IMR-90 (cell line): ENCODE data around the gene KRT74. TPM values are rescaled to one million over a fixed set of nuclear protein-coding genes. Genes with fewer than 3 reads are reported as not detected.

Experiments used
- ATAC-seq: fragments of 200-7000 bp; cut with Tn5 transposase; 2 replicates; pipeline ENCODE4 v1.9.1; 2020; ENCODE audit warnings: low read depth, mild to moderate bottlenecking, moderate library complexity
- BruUV-seq: library from RNA; stranded (reverse); fragments of 400-500 nt; replicated peaks from 2 replicates; lab custom pipeline; 2021; lab: Mats Ljungman, UMichigan
- CTCF ChIA-PET: fragments of 300-600 bp; formaldehyde crosslinking; extraction: SDS; loops from one replicate; lab custom pipeline; 2021; ENCODE audit warnings: antibody characterized with exemption; lab: Yijun Ruan, JAX
- POLR2A ChIA-PET: fragments of 300-600 bp; sonication (Branson Sonifier 250); formaldehyde crosslinking; loops from one replicate; lab custom pipeline; 2022; ENCODE audit warnings: antibody characterized with exemption; ENCODE audit not compliant: unreplicated experiment; lab: Charles Lee
- DNase-seq: peaks from one replicate; pipeline ENCODE4 v3.0.0; 2013
- H2AFZ ChIP-seq: replicated peaks from 2 replicates; pipeline ENCODE3; 2013; ENCODE audit warnings: low read length, mild to moderate bottlenecking; ENCODE audit not compliant: poor library complexity
- H2AK5ac ChIP-seq: 2 replicates; pipeline ENCODE4 v1.6.1; 2013; ENCODE audit warnings: low read depth, low read length, inconsistent platforms
- H2AK9ac ChIP-seq: replicated peaks from 2 replicates; pipeline ENCODE3; 2013; ENCODE audit warnings: mild to moderate bottlenecking, low read depth, low read length, moderate library complexity; ENCODE audit not compliant: poor library complexity
- H2BK120ac ChIP-seq: 2 replicates; pipeline ENCODE4 v1.6.1; 2013; ENCODE audit warnings: low read depth, low read length, inconsistent platforms
- H2BK15ac ChIP-seq: 3 replicates; pipeline ENCODE4 v1.6.1; 2013; ENCODE audit warnings: low read depth, low read length, inconsistent platforms
- H2BK20ac ChIP-seq: 2 replicates; pipeline ENCODE4 v1.6.1; 2013; ENCODE audit warnings: low read depth, mild to moderate bottlenecking, inconsistent platforms, low read length, moderate library complexity
- H2BK5ac ChIP-seq: 2 replicates; pipeline ENCODE4 v1.6.1; 2013; ENCODE audit warnings: mild to moderate bottlenecking, low read depth, low read length, inconsistent platforms; ENCODE audit not compliant: poor library complexity, severe bottlenecking
- H3K14ac ChIP-seq: replicated peaks from 2 replicates; pipeline ENCODE4 v1.6.1; 2013; ENCODE audit warnings: low read depth, low read length, inconsistent platforms
- H3K18ac ChIP-seq: 2 replicates; pipeline ENCODE4 v1.6.1; 2013; ENCODE audit warnings: low read depth, low read length, control low read depth
- H3K23ac ChIP-seq: 2 replicates; pipeline ENCODE4 v1.6.1; 2013; ENCODE audit warnings: low read depth, low read length, inconsistent platforms
- H3K27ac ChIP-seq: 2 replicates; pipeline ENCODE4 v1.5.1; 2013; ENCODE audit warnings: mild to moderate bottlenecking, control low read depth, low read length; ENCODE audit not compliant: insufficient read depth
- H3K27me3 ChIP-seq: 2 replicates; pipeline ENCODE4 v1.6.1; 2013; ENCODE audit warnings: low read length; ENCODE audit not compliant: control insufficient read depth, insufficient read depth
- H3K36me3 ChIP-seq: 2 replicates; pipeline ENCODE4 v1.6.1; 2013; ENCODE audit warnings: low read length, mixed read lengths; ENCODE audit not compliant: control insufficient read depth, insufficient read depth
- H3K4ac ChIP-seq: 2 replicates; pipeline ENCODE4 v1.6.1; 2013; ENCODE audit warnings: low read depth, low read length, inconsistent platforms
- H3K4me1 ChIP-seq: 2 replicates; pipeline ENCODE4 v1.6.1; 2013; ENCODE audit warnings: low read length, mixed read lengths; ENCODE audit not compliant: control insufficient read depth, insufficient read depth
- H3K4me2 ChIP-seq: 2 replicates; pipeline ENCODE4 v1.6.1; 2013; ENCODE audit warnings: low read depth, mild to moderate bottlenecking, control low read depth, low read length, moderate library complexity
- H3K4me3 ChIP-seq: 2 replicates; pipeline ENCODE4 v1.5.1; 2013; ENCODE audit warnings: low read depth, mild to moderate bottlenecking, control low read depth, low read length, moderate library complexity; ENCODE audit not compliant: insufficient read depth
- H3K56ac ChIP-seq: 2 replicates; pipeline ENCODE4 v1.6.1; 2013; ENCODE audit warnings: low read length, inconsistent platforms; ENCODE audit not compliant: insufficient read depth; ENCODE audit errors: extremely low read depth
- H3K79me1 ChIP-seq, 2 experiments: 2 replicates each; pipeline ENCODE4 v1.6.1; 2013; ENCODE audit warnings: low read length in 2 of 2, inconsistent platforms in 1 of 2, low read depth in 1 of 2
- H3K9ac ChIP-seq: 2 replicates; pipeline ENCODE4 v1.6.1; 2013; ENCODE audit warnings: low read depth, low read length, control low read depth
- H3K9me1 ChIP-seq: 2 replicates; pipeline ENCODE4 v1.6.1; 2013; ENCODE audit warnings: low read length, inconsistent platforms; ENCODE audit not compliant: insufficient read depth
- H3K9me3 ChIP-seq: 2 replicates; pipeline ENCODE4 v1.6.1; 2013; ENCODE audit warnings: low read length; ENCODE audit not compliant: control insufficient read depth, insufficient read depth
- H4K20me1 ChIP-seq: 2 replicates; pipeline ENCODE4 v1.6.1; 2013; ENCODE audit warnings: low read length, inconsistent platforms; ENCODE audit not compliant: insufficient read depth
- H4K5ac ChIP-seq: 2 replicates; pipeline ENCODE4 v1.6.1; 2013; ENCODE audit warnings: mild to moderate bottlenecking, low read depth, low read length, control low read depth
- H4K8ac ChIP-seq, 2 experiments: 2 replicates each; pipeline ENCODE4 v1.6.1; 2013; ENCODE audit warnings: low read depth in 2 of 2, low read length in 2 of 2, control low read depth in 1 of 2, inconsistent platforms in 1 of 2
- H4K91ac ChIP-seq: 2 replicates; pipeline ENCODE4 v1.6.1; 2013; ENCODE audit warnings: low read depth, low read length, inconsistent platforms; ENCODE audit not compliant: insufficient read depth
- BHLHE40 ChIP-seq: fragments of 150-350 bp; IDR thresholded peaks from 2 replicates; pipeline ENCODE4 v1.6.1; 2016; ENCODE audit warnings: mild to moderate bottlenecking, low read depth, low read length
- CEBPB ChIP-seq: IDR thresholded peaks from 2 replicates; pipeline ENCODE4 v1.6.1; 2012; ENCODE audit warnings: low read depth, low read length, improper control_type of control experiment
- CHD1 ChIP-seq: IDR thresholded peaks from 2 replicates; pipeline ENCODE4 v1.6.1; 2012; ENCODE audit warnings: low read depth, low read length, improper control_type of control experiment
- CTCF ChIP-seq: conservative IDR thresholded peaks from 2 replicates; pipeline ENCODE4 v1.5.1; 2012; ENCODE audit warnings: mild to moderate bottlenecking, low read depth, low read length, improper control_type of control experiment
- FOS ChIP-seq: fragments of 150-350 bp; IDR thresholded peaks from 2 replicates; pipeline ENCODE4 v1.6.1; 2016; ENCODE audit warnings: low read depth, low read length
- MAFK ChIP-seq: IDR thresholded peaks from 2 replicates; pipeline ENCODE4 v1.6.1; 2012; ENCODE audit warnings: low read depth, low read length, improper control_type of control experiment
- MAZ ChIP-seq: IDR thresholded peaks from 2 replicates; pipeline ENCODE4 v1.6.1; 2012; ENCODE audit warnings: low read depth, mild to moderate bottlenecking, low read length, improper control_type of control experiment, moderate library complexity, borderline replicate concordance
- MXI1 ChIP-seq: IDR thresholded peaks from 2 replicates; pipeline ENCODE4 v1.6.1; 2012; ENCODE audit warnings: low read depth, mild to moderate bottlenecking, low read length, moderate library complexity, borderline replicate concordance
- NFE2L2 ChIP-seq: fragments of 150-350 bp; IDR thresholded peaks from 2 replicates; pipeline ENCODE4 v1.6.1; 2016; ENCODE audit warnings: low read depth, mild to moderate bottlenecking, low read length
- POLR2A ChIP-seq: IDR thresholded peaks from 2 replicates; pipeline ENCODE4 v1.6.1; 2012; ENCODE audit warnings: mild to moderate bottlenecking, low read depth, low read length
- RCOR1 ChIP-seq: IDR thresholded peaks from 2 replicates; pipeline ENCODE4 v1.6.1; 2012; ENCODE audit warnings: mild to moderate bottlenecking, low read length, improper control_type of control experiment; ENCODE audit not compliant: insufficient replicate concordance
- RFX5 ChIP-seq: IDR thresholded peaks from 2 replicates; pipeline ENCODE4 v1.8.0; 2012; ENCODE audit warnings: low read depth, mild to moderate bottlenecking, low read length, moderate library complexity
- SMC3 ChIP-seq: fragments of 150-350 bp; IDR thresholded peaks from 2 replicates; pipeline ENCODE4 v1.6.1; 2016; ENCODE audit warnings: low read depth, mild to moderate bottlenecking, antibody characterized with exemption, low read length, moderate library complexity
- WGBS, 2 experiments: methylation state at CpG; one replicate each; pipeline versions ENCODE4 v1.1.5 to v1.1.7; 2013; ENCODE audit warnings: missing lambda C conversion rate in 2 of 2; ENCODE audit not compliant: insufficient read length in 1 of 2; ENCODE audit errors: extremely low coverage in 2 of 2; 5-methylcytosine and 5-hydroxymethylcytosine counted together
- dilution Hi-C: fragments of 300-500 bp; cut with HindIII; formaldehyde crosslinking; loops from one replicate; pipeline ENCODE4 v1.14.3; 2018; ENCODE audit warnings: low sequenced_read_pairs; ENCODE audit not compliant: unreplicated experiment
- in situ Hi-C: fragments of 300-500 bp; cut with MboI; formaldehyde crosslinking; loops from 3 replicates; pipeline ENCODE4 v1.14.3; 2019; ENCODE audit warnings: low sequenced_read_pairs, inconsistent platforms, mixed read lengths
- intact Hi-C: fragments of 100-400 bp; cut with micrococcal nuclease; formaldehyde crosslinking; loops from 2 replicates; pipeline ENCODE4 v1.10.0; 2022
- polyA plus RNA-seq, 3 experiments: library from polyadenylated mRNA; depleted of rRNA; stranded (reverse); fragments of >200 nt; gene quantifications; 2 replicates each; pipeline ENCODE4 v1.2.3, GENCODE V29; 2012; ENCODE audit warnings: low replicate concordance in 1 of 3
- total RNA-seq: library from RNA; depleted of rRNA; stranded (reverse); fragments of >200 nt; gene quantifications from 2 replicates; pipeline ENCODE4 v1.2.3, GENCODE V29; 2012
- TF ChIP-seq, protein P1 (sequence below): fragments of 150-350 bp; IDR thresholded peaks from 2 replicates; pipeline ENCODE4 v1.6.1; 2017; ENCODE audit warnings: mild to moderate bottlenecking, antibody characterized with exemption, low read length, low read depth

Gene KRT74
- total and polyA plus RNA-seq, 2 of the 4 experiments (the other 2 are of a cell fraction), result not detected

DNA sequence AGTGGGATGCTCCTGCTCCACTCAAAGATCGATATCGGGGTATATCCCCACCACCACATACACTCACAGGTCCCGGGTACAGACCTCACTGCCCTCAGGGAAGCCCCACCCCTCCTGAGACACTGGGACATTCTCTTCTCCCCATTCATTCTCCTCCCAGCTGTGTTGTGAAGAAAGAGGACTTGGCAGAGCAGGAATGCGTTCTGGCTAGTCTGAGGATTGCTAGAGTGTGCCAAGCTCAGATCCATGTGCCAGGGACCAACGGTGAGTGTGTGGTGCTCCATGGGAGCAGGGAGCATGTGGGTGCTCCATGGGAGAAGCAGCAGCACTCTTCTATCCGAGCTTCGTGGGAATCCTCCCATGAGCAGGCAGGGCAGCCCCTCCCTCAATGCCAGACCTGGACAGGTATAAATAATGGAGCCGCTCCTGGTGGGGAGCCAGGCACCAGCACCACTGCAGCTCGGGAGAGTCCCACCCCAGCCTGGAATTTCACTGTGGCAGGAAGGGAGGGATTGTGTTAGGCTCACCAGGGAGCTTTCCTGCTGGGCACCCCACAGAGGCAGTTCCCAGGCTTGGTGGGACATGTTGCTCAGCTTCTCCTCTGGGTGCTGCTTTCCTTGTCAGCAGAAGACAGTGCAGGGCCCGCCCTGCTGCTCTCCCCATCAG, 51.2 kb downstream of the KRT74 start:
- H2BK5ac ChIP-seq, result no peak overlapping the region
- no peaks in the 10 kb centered on the region; the same call in 1 of the 2 replicates for H4K20me1 ChIP-seq
- no peak overlapping the region for H3K9ac ChIP-seq
- no peak overlapping the region for H3K18ac ChIP-seq
- no peak overlapping the region for H3K14ac ChIP-seq
- DNase-seq, result no peak
- H2BK120ac ChIP-seq, result no peak overlapping the region
- intact Hi-C loops (no loop called here), dilution Hi-C loops (no loop called here), in situ Hi-C loops (no loop called here)
- no peak overlapping the region for H4K5ac ChIP-seq
- no peak overlapping the region for H3K4ac ChIP-seq
- ATAC-seq, result no peak
- no peak overlapping the region for H4K91ac ChIP-seq
- H3K27me3 ChIP-seq, result peaks cover 40% of the 10 kb centered on the region
- H3K4me1 ChIP-seq, result no peaks in the 10 kb centered on the region
- H2AK5ac ChIP-seq, result no peak overlapping the region
- H3K23ac ChIP-seq, result no peak overlapping the region
- no peaks in the 10 kb centered on the region for H3K79me1 ChIP-seq
- no peak overlapping the region for H2BK20ac ChIP-seq
- POLR2A ChIA-PET, result no interaction called here
- H4K8ac ChIP-seq, result no peak overlapping the region
- no peak overlapping the region for H3K27ac ChIP-seq
- BruUV-seq, result no TSS peak
- H3K56ac ChIP-seq, result no peak overlapping the region
- no peaks in the 10 kb centered on the region for H3K9me1 ChIP-seq
- H2AFZ ChIP-seq, result no peak overlapping the region
- WGBS, 2 experiments, result 41% methylated on average over 5 of the region's 10 CpGs; no CpG with 5 or more reads in 1 of the 2 experiments
- TF ChIP-seq MXI1 (no peak), CTCF (no peak), MAZ (no peak), RFX5 (no peak), NFE2L2 (no peak), SMC3 (no peak), POLR2A (no peak), BHLHE40 (no peak), MAFK (no peak), CHD1 (no peak), RCOR1 (no peak), CEBPB (no peak), FOS (no peak)
- TF ChIP-seq, protein P1, sequence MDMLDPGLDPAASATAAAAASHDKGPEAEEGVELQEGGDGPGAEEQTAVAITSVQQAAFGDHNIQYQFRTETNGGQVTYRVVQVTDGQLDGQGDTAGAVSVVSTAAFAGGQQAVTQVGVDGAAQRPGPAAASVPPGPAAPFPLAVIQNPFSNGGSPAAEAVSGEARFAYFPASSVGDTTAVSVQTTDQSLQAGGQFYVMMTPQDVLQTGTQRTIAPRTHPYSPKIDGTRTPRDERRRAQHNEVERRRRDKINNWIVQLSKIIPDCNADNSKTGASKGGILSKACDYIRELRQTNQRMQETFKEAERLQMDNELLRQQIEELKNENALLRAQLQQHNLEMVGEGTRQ, result no peak
- H3K4me3 ChIP-seq, result no peak overlapping the region
- no peak overlapping the region for H2BK15ac ChIP-seq
- no peaks in the 10 kb centered on the region for H3K9me3 ChIP-seq
- no peaks in the 10 kb centered on the region for H3K36me3 ChIP-seq
- H2AK9ac ChIP-seq, result no peak overlapping the region
- CTCF ChIA-PET, result no interaction called here
- H3K4me2 ChIP-seq, result no peak overlapping the region
